ENCODE results near the gene DIAPH3.

Gene DIAPH3

GRCh38 chr13:59673286-59673685 is 490.4 kb downstream of the DIAPH3 start:
- no peak overlapping the region for H3K4me3 ChIP-seq (ENCODE audit: control insufficient read depth, low read depth, low read length)
- TF ChIP-seq CTCF (conservative IDR thresholded peaks at IDR 0.05; ENCODE audit: control insufficient read depth, insufficient read depth, low read depth, low read length), result no peak
- DNase-seq (ENCODE audit: low read depth), result no peak

GRCh38 chr13:59672445-59672844 is 491.3 kb downstream of the DIAPH3 start:
- H3K4me3 ChIP-seq (ENCODE audit: control insufficient read depth, low read depth, low read length), result no peak overlapping the region
- TF ChIP-seq CTCF (conservative IDR thresholded peaks at IDR 0.05; ENCODE audit: control insufficient read depth, insufficient read depth, low read depth, low read length), result no peak
- no peak for DNase-seq (ENCODE audit: low read depth)

- H3K4me3 ChIP-seq (ENCODE audit: control insufficient read depth, low read depth, low read length), result no peak overlapping the region
- no peak for TF ChIP-seq CTCF (conservative IDR thresholded peaks at IDR 0.05; ENCODE audit: control insufficient read depth, insufficient read depth, low read depth, low read length)
- DNase-seq (ENCODE audit: low read depth), result no peak
Measured at GRCh38 chr13:59671881-59672280, 491.8 kb downstream of the DIAPH3 start.

- H3K4me3 ChIP-seq (ENCODE audit: control insufficient read depth, low read depth, low read length), result no peak overlapping the region
- no peak for TF ChIP-seq CTCF (conservative IDR thresholded peaks at IDR 0.05; ENCODE audit: control insufficient read depth, insufficient read depth, low read depth, low read length)
Measured at GRCh38 chr13:59666504-59666903, 497.2 kb downstream of the DIAPH3 start.

GRCh38 chr13:59665732-59666131 is 498.0 kb downstream of the DIAPH3 start:
- TF ChIP-seq CTCF (conservative IDR thresholded peaks at IDR 0.05; ENCODE audit: control insufficient read depth, insufficient read depth, low read depth, low read length), result no peak
- H3K4me3 ChIP-seq (ENCODE audit: control insufficient read depth, low read depth, low read length), result no peak overlapping the region
- DNase-seq (ENCODE audit: low read depth), result no peak

More at GRCh38 chr13:59666504-59666903, 497.2 kb downstream of the DIAPH3 start:
- DNase-seq (ENCODE audit: low read depth), result peak; percentile 24

GRCh38 chr13:59665184-59665583 is 498.5 kb downstream of the DIAPH3 start:
- TF ChIP-seq CTCF (conservative IDR thresholded peaks at IDR 0.05; ENCODE audit: control insufficient read depth, insufficient read depth, low read depth, low read length), result no peak
- no peak overlapping the region for H3K4me3 ChIP-seq (ENCODE audit: control insufficient read depth, low read depth, low read length)
- no peak for DNase-seq (ENCODE audit: low read depth)

GRCh38 chr13:59664586-59664985 is 499.1 kb downstream of the DIAPH3 start:
- no peak for DNase-seq (ENCODE audit: low read depth)
- TF ChIP-seq CTCF (conservative IDR thresholded peaks at IDR 0.05; ENCODE audit: control insufficient read depth, insufficient read depth, low read depth, low read length), result no peak
- H3K4me3 ChIP-seq (ENCODE audit: control insufficient read depth, low read depth, low read length), result no peak overlapping the region
